ENCODE measurements around the gene ZBTB1. TPM values are rescaled to one million over a fixed set of nuclear protein-coding genes. Genes with fewer than 3 reads are reported as not detected.
"Not testable (repeated sequence)": the region's sequence is repeated elsewhere in the genome, so short reads cannot be mapped to it uniquely, and the experiment has no call there.

The ZBTB1 gene
- total RNA-seq, 1 experiment from 2014 or later: 49.9 TPM

DNA sequence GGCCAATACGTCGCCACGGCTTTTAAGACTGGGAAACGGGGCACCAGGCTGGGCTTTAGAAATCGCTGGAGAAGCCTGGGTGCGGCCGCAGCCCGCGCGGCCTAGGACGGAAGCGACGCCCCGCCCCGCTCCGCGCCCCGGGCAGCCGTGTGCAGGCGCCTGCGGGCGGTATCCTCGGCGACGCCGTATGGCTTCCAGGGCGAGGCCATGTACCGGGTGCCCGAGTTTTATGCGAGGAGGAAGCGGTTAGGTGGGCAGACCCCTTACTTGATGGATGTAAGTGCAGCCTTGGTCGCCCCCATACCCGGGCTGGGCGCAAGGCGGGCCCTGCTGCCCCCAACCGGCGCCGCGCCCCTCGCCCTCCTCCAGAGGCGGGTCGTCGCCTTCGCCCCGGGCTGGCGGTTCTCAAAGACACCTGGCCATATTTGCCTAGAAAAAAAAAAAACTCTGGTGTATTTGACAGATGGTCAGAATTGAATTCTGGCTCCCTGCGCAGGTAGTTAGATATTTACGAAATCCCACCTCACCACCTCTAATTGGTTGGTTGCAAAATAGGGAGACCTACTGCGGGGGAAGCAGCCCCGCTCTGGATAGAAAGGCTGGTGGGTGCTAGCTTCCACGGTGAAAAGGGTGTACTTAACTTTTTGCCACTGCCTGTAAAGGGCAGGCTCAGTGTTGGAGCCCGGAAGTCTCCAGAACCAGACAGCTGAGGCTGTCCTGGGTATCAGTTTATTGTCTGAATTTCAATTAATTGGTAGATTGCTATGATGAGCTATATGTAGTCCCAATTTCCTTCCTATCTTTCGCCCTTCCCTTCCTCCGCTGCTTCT is 45.4 kb downstream of the ZBTB1 start, which contains the start of gene PPP1R36:
Gene PPP1R36 (plus strand): TSS at position 171 of the 830 bp plus-strand sequence. CDS start 37 bp downstream, at position 208.
- H3K9me3 ChIP-seq (replicated peaks): no peaks in the 10 kb centered on the region
- H3K36me3 ChIP-seq: no peaks in the 10 kb centered on the region
- H3K27me3 ChIP-seq (replicated peaks): no peaks in the 10 kb centered on the region
- no peak within 1 kb of the TSS for H3K27ac ChIP-seq
- no peak within 1 kb of the TSS for H3K4me3 ChIP-seq
- no peaks in the 10 kb centered on the region for H3K4me1 ChIP-seq (replicated peaks)
- no peak for DNase-seq (ENCODE audit: low read depth in 1 of 2, low spot score in 2 of 2)

DNA sequence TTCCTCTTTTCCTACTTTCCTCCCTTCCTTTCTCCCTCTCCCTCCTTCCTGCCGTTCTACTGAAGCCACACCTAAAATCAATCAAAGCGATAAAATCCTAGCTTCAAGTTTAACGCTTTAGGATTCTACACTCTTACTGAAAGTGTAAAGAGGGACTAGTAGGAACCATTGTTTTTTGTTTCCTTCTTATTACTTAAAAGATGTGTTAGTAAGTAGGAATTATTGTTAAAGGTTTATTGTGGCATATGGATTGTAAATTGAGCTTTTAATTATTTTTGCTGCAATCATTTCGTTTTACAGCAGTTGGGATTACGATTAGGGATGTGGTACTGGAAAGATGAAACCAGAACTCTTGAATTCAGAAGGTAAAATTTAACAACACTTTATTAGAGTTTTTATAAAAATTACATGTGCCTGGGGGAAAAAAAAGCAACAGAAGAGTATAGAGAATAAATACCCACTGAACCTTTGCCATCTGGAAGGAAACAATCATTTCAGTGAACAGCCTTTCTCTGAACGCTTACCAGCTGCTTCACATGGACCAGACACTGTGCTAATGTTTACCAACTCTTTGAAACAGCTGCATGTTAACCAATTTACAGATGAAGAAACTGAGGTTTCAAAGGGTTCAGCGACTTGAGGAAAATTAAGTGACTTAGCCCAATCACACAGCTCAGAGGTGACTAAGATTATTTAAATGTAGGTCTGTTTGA is 46.2 kb downstream of the ZBTB1 start:
- Histone ChIP-seq H3K36me3 (no peaks in the 10 kb centered on the region), H3K4me1 (replicated peaks) (no peaks in the 10 kb centered on the region), H3K9me3 (replicated peaks) (no peaks in the 10 kb centered on the region), H3K4me3 (no peak overlapping the region), H3K27me3 (replicated peaks) (no peaks in the 10 kb centered on the region), H3K27ac (no peak overlapping the region)
- DNase-seq (ENCODE audit: low read depth in 1 of 2, low spot score in 2 of 2): no peak

- Histone ChIP-seq H3K36me3 (no peaks in the 10 kb centered on the region), H3K27ac (no peak overlapping the region)
- no peak for DNase-seq (ENCODE audit: low read depth in 1 of 2, low spot score in 2 of 2)
Observed at GRCh38 chr14:64554556-64554955, 50.0 kb downstream of the ZBTB1 start.

DNA sequence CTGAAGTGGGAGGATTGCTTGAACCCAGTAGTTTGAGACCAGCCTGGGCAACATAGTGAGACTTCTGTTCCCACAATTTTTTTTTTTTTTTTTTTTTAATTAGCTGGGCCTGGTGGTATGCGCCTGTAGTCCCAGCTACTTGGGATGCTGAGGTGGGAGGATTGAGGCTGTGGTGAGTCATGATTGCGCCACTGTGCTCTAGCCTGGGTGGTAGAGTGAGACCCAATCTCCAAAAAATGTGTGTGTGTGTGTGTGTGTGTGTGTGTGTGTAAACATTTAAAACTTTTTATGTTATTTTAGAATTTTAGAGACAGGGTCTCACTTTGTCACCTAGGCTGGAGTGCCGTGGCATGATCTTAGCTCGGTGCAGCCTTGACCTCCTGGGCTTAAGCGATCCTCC is 52.0 kb downstream of the ZBTB1 start:
- no peaks in the 10 kb centered on the region for H3K9me3 ChIP-seq (replicated peaks)
- H3K27me3 ChIP-seq (replicated peaks): no peaks in the 10 kb centered on the region
- DNase-seq (ENCODE audit: low read depth in 1 of 2, low spot score in 2 of 2): peak; percentile 28 to 56
- no peak overlapping the region for H3K27ac ChIP-seq
- peaks cover 3% of the 10 kb centered on the region; the same call in 1 of the 2 replicates for H3K4me1 ChIP-seq (replicated peaks)
- H3K36me3 ChIP-seq: no peaks in the 10 kb centered on the region
- no peak overlapping the region for H3K4me3 ChIP-seq

More at GRCh38 chr14:64554556-64554955, 50.0 kb downstream of the ZBTB1 start:
- H3K9me3 ChIP-seq (replicated peaks): no peaks in the 10 kb centered on the region
- H3K4me3 ChIP-seq: no peak overlapping the region
- peaks cover 3% of the 10 kb centered on the region; the same call in 1 of the 2 replicates for H3K4me1 ChIP-seq (replicated peaks)
- H3K27me3 ChIP-seq (replicated peaks): no peaks in the 10 kb centered on the region

GRCh38 chr14:64558216-64558615 is 53.6 kb downstream of the ZBTB1 start:
- not testable (repeated sequence) for H3K4me3 ChIP-seq; H3K36me3 ChIP-seq; H3K27me3 ChIP-seq (replicated peaks); H3K4me1 ChIP-seq (replicated peaks); DNase-seq (ENCODE audit: low read depth in 1 of 2, low spot score in 2 of 2); H3K9me3 ChIP-seq (replicated peaks); H3K27ac ChIP-seq

DNA sequence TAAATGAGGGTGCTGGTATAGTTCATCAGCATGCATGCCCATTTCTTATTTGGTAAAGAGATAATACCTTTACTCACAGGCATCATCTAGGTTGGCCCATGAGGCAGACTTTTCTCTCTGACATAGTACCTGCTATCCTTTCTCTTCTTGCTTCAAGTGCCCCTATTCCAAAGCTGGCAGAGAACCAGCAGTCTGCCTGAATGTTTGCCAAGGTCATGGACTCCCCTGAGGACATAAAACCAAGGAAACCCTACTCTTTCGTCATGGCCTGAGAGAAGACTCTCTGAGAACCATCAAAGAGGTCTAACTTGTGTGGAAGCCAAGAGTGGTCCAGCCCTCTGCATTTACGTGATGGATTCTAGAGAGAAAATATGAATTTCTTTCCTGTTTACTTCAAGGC is 57.1 kb downstream of the ZBTB1 start:
- H3K27ac ChIP-seq: no peak overlapping the region
- no peak overlapping the region for H3K4me3 ChIP-seq
- H3K4me1 ChIP-seq (replicated peaks): peaks cover 2% of the 10 kb centered on the region; the same call in 1 of the 2 replicates
- DNase-seq (ENCODE audit: low read depth in 1 of 2, low spot score in 2 of 2): no peak
- no peaks in the 10 kb centered on the region for H3K27me3 ChIP-seq (replicated peaks)
- H3K36me3 ChIP-seq: no peaks in the 10 kb centered on the region
- no peaks in the 10 kb centered on the region for H3K9me3 ChIP-seq (replicated peaks)

DNA sequence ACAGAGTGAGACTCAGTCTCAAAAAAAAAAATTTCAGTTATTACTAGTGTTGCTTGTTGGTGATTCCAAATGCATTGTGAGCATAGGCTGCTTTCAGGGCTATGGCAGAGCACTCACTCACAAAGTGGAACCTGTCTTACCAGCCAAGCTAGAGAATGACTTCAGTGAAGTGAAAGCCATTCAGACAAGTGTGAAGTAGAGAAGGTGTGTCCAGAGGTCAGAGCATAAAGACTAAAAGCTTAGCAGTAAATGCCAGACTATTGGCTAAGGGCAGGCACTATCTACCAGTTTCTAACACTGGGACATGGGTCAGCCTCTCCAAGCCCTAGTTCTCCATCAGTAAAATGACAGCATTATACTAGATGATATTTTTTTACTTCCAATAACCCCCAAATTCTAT is 57.9 kb downstream of the ZBTB1 start:
- Histone ChIP-seq H3K4me1 (replicated peaks) (no peaks in the 10 kb centered on the region), H3K27me3 (replicated peaks) (no peaks in the 10 kb centered on the region), H3K4me3 (no peak overlapping the region), H3K36me3 (no peaks in the 10 kb centered on the region), H3K9me3 (replicated peaks) (no peaks in the 10 kb centered on the region), H3K27ac (no peak overlapping the region)
- no peak for DNase-seq (ENCODE audit: low read depth in 1 of 2, low spot score in 2 of 2)

DNA sequence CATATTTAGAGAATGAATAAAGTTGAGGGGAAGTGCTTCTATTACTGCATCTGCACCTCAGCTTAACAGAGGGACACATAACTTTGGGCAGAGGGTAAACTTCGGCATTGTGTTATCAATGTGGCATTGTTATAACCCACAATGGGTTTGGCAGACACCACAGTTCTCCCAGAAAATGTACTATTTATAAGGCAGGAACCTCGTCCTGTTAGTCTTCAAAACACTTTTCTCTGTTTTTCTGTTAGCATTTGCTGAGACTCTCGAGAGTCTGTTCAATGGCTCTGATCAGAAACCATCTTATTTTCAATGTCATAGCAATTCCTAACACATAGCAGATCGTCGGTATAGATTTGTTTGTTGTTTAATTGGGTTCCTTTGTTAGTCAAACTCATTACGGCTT is 59.1 kb downstream of the ZBTB1 start:
- no peaks in the 10 kb centered on the region for H3K36me3 ChIP-seq
- no peak for DNase-seq (ENCODE audit: low read depth in 1 of 2, low spot score in 2 of 2)
- peaks cover 1% of the 10 kb centered on the region for H3K4me1 ChIP-seq (replicated peaks)
- no peak overlapping the region for H3K4me3 ChIP-seq
- no peaks in the 10 kb centered on the region for H3K9me3 ChIP-seq (replicated peaks)
- H3K27ac ChIP-seq: no peak overlapping the region
- H3K27me3 ChIP-seq (replicated peaks): no peaks in the 10 kb centered on the region

DNA sequence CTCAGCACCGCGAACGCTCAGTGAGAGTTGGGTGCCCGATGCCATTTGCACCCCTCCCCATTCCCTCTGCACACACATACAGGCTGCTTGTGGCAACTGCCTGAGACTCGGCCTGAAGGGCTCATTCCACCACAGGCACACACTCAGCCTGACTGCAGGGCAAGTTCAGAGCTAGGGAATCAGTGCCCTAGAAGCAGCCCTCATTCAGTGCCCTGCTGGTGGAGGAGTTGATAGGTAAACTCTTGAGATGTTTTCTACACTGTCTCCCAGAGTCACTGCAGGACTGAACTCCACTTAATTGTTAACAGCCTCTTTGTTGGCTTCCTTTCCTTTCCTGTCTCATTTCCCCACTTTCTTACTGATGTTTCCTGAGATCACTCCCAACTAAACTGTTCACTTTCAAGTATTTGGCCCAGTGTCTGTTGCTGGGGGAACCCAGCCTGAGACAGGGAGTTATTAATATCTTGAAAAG is 62.1 kb downstream of the ZBTB1 start:
- Histone ChIP-seq H3K36me3 (no peaks in the 10 kb centered on the region), H3K4me3 (no peak overlapping the region), H3K27me3 (replicated peaks) (no peaks in the 10 kb centered on the region), H3K4me1 (replicated peaks) (peaks cover 12% of the 10 kb centered on the region), H3K9me3 (replicated peaks) (no peaks in the 10 kb centered on the region), H3K27ac (no peak overlapping the region)
- DNase-seq (ENCODE audit: low read depth in 1 of 2, low spot score in 2 of 2): no peak

DNA sequence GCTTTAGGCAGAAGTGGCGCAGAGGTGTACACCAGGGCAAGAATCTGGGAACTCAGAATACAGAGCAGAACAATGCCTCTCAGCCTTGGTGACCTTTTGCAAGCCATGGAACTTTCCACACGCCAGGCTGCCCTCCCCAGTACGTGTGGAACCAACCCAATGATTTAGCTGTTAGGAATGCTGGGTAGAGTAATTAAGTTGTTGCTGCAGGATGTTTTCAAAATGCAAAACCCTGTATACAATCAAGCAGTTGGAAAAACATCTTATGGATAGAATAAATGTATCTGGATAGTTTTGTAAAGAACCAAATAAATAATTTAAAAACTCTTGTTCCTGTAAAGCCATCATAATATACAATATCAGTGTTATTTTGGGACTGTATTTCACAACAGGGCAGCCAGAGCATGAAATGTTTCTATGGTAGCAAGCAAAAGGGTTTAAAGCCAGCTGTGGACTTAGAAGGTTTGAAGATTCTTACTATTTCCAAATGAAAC is 64.6 kb downstream of the ZBTB1 start:
- H3K36me3 ChIP-seq: no peaks in the 10 kb centered on the region
- H3K27me3 ChIP-seq (replicated peaks): no peaks in the 10 kb centered on the region
- DNase-seq (ENCODE audit: low read depth in 1 of 2, low spot score in 2 of 2): peak; percentile 64 to 67
- H3K4me1 ChIP-seq (replicated peaks): peaks cover 12% of the 10 kb centered on the region
- H3K4me3 ChIP-seq: no peak overlapping the region
- peak overlapping the region; percentile 44 for H3K27ac ChIP-seq
- H3K9me3 ChIP-seq (replicated peaks): no peaks in the 10 kb centered on the region

DNA sequence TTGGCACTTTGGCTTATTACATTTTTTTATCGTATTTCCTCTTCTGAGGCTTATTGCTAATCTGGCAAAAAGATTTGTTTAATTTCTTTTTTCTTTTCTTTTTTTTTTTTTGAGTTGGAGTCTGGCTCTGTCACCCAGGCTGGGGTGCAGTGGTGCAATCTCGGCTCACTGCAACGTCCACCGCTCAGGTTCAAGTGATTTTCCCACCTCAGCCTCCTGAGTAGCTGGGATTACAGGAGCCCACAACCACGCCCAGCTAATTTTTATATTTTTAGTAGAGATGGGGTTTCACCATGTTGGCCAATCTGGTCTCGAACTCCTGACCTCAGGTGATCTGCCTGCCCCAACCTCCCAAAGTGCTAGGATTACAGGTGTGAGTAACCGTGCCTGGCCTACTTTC is 65.1 kb downstream of the ZBTB1 start:
- not testable (repeated sequence) for H3K27me3 ChIP-seq (replicated peaks); H3K36me3 ChIP-seq; H3K9me3 ChIP-seq (replicated peaks); H3K4me3 ChIP-seq; DNase-seq (ENCODE audit: low read depth in 1 of 2, low spot score in 2 of 2)
- Histone ChIP-seq H3K4me1 (replicated peaks) (peaks cover 12% of the 10 kb centered on the region), H3K27ac (peak overlapping the region; percentile 44)

GRCh38 chr14:64572386-64573104 is 68.0 kb downstream of the ZBTB1 start:
- H3K27ac ChIP-seq: no peak overlapping the region
- H3K9me3 ChIP-seq (replicated peaks): no peaks in the 10 kb centered on the region
- H3K36me3 ChIP-seq: no peaks in the 10 kb centered on the region
- no peak overlapping the region for H3K4me3 ChIP-seq
- DNase-seq (ENCODE audit: low read depth in 1 of 2, low spot score in 2 of 2): no peak
- H3K27me3 ChIP-seq (replicated peaks): no peaks in the 10 kb centered on the region
- H3K4me1 ChIP-seq (replicated peaks): peaks cover 12% of the 10 kb centered on the region

DNA sequence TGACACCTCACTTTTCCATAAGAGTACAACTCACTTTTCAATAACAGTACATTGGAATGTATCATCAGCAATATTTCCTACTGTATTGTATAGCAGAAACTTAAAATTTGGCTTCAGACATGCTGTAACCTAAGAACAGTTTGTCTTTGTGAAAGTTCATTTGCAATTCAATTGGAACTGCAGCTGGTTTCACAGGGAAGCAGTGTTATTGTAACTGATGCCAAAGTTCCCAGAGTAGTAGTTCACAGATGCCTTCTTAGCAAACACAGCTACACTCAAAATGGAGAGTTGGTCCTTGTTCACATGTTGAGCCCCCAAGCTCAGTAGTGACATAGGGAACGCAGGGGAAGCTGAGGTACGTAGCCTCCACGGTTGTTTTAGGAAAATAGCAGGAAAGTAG is 68.5 kb downstream of the ZBTB1 start:
- Histone ChIP-seq H3K27me3 (replicated peaks) (no peaks in the 10 kb centered on the region), H3K9me3 (replicated peaks) (no peaks in the 10 kb centered on the region), H3K27ac (no peak overlapping the region), H3K4me3 (no peak overlapping the region), H3K4me1 (replicated peaks) (peaks cover 12% of the 10 kb centered on the region), H3K36me3 (no peaks in the 10 kb centered on the region)
- no peak for DNase-seq (ENCODE audit: low read depth in 1 of 2, low spot score in 2 of 2)
